Measurements from ENCODE around the gene DPF1. TPM values are rescaled to one million over a fixed set of nuclear protein-coding genes. Genes with fewer than 3 reads are reported as not detected.

The DPF1 gene
- total and polyA plus RNA-seq, 9 donors = 0.23 to 1.0 (median 0.35) TPM; not detected in 2

GRCh38 chr19:38202504-38202903 is 21.5 kb downstream of the DPF1 start:
- Histone ChIP-seq H3K4me1 (ENCODE audit: insufficient read depth) (no peaks in the 10 kb centered on the region), H3K4me3 (no peak overlapping the region), H3K27ac (no peak overlapping the region), H3K9me3 (no peaks in the 10 kb centered on the region), H3K27me3 (no peaks in the 10 kb centered on the region), H3K36me3 (no peaks in the 10 kb centered on the region)
- intact Hi-C loops (cut with DNase I) = no loop called here
- 91 to 94% (median 94%) methylated on average over 14 of the region's 14 CpGs for WGBS, 3 donors
- DNase-seq = no peak
- TF ChIP-seq EP300 (IDR thresholded peaks at IDR 0.05) (no peak), POLR2A (IDR thresholded peaks at IDR 0.05) (no peak)
- TF ChIP-seq, protein P1, sequence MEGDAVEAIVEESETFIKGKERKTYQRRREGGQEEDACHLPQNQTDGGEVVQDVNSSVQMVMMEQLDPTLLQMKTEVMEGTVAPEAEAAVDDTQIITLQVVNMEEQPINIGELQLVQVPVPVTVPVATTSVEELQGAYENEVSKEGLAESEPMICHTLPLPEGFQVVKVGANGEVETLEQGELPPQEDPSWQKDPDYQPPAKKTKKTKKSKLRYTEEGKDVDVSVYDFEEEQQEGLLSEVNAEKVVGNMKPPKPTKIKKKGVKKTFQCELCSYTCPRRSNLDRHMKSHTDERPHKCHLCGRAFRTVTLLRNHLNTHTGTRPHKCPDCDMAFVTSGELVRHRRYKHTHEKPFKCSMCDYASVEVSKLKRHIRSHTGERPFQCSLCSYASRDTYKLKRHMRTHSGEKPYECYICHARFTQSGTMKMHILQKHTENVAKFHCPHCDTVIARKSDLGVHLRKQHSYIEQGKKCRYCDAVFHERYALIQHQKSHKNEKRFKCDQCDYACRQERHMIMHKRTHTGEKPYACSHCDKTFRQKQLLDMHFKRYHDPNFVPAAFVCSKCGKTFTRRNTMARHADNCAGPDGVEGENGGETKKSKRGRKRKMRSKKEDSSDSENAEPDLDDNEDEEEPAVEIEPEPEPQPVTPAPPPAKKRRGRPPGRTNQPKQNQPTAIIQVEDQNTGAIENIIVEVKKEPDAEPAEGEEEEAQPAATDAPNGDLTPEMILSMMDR (IDR thresholded peaks at IDR 0.05) = no peak

GRCh38 chr19:38201731-38202130 is 22.3 kb downstream of the DPF1 start:
- H3K27me3 ChIP-seq = no peaks in the 10 kb centered on the region
- no peak for DNase-seq
- H3K4me3 ChIP-seq = no peak overlapping the region
- no peaks in the 10 kb centered on the region for H3K4me1 ChIP-seq (ENCODE audit: insufficient read depth)
- TF ChIP-seq, protein P1 (IDR thresholded peaks at IDR 0.05) = no peak
- TF ChIP-seq EP300 (IDR thresholded peaks at IDR 0.05) = no peak
- TF ChIP-seq POLR2A (IDR thresholded peaks at IDR 0.05) = no peak
- no peaks in the 10 kb centered on the region for H3K9me3 ChIP-seq
- H3K27ac ChIP-seq = no peak overlapping the region
- WGBS, 3 donors = 84 to 88% (median 84%) methylated on average over 15 of the region's 15 CpGs
- intact Hi-C loops (cut with DNase I) = no loop called here
- H3K36me3 ChIP-seq = no peaks in the 10 kb centered on the region

DNA sequence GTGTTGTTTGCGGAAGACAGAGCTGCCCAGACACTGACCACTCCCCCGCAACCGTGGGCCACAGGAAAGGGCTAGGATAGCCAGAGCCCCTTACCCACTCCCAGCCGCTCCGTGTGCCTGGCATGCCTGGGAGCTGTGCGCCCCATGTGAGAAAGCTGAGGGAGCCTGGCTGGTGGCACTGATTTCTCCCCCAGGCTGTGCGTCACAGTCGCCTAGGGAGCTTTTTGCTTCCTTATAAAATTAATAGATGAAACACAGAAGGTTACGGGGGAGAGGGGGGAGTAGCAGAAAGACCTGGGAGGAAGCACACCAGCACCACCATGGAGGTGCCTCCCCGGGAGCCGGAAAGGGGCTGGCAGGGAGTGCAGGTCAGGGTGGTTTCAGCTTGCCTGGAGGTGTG is 24.7 kb downstream of the DPF1 start:
- intact Hi-C loops (cut with DNase I) = no loop called here
- WGBS, 3 donors = 87 to 88% (median 87%) methylated on average over 10 to 11 of the region's 11 CpGs
- DNase-seq = no peak
- no peak overlapping the region for H3K4me3 ChIP-seq
- no peaks in the 10 kb centered on the region for H3K9me3 ChIP-seq
- no peak overlapping the region for H3K27ac ChIP-seq
- H3K36me3 ChIP-seq = no peaks in the 10 kb centered on the region
- no peaks in the 10 kb centered on the region for H3K4me1 ChIP-seq (ENCODE audit: insufficient read depth)
- TF ChIP-seq, protein P1 (IDR thresholded peaks at IDR 0.05) = no peak
- TF ChIP-seq EP300 (IDR thresholded peaks at IDR 0.05) (no peak), POLR2A (IDR thresholded peaks at IDR 0.05) (no peak)
- H3K27me3 ChIP-seq = no peaks in the 10 kb centered on the region

GRCh38 chr19:38197937-38198704 is 25.9 kb downstream of the DPF1 start:
- intact Hi-C loops (cut with DNase I) = no loop called here
- TF ChIP-seq, protein P1 (IDR thresholded peaks at IDR 0.05) = no peak
- TF ChIP-seq POLR2A (IDR thresholded peaks at IDR 0.05) (no peak), EP300 (IDR thresholded peaks at IDR 0.05) (no peak)
- no peak for DNase-seq
- 92 to 95% (median 94%) methylated on average over 25 of the region's 25 CpGs for WGBS, 3 donors
- Histone ChIP-seq H3K36me3 (no peaks in the 10 kb centered on the region), H3K4me3 (no peak overlapping the region), H3K9me3 (no peaks in the 10 kb centered on the region), H3K27me3 (no peaks in the 10 kb centered on the region), H3K27ac (no peak overlapping the region), H3K4me1 (ENCODE audit: insufficient read depth) (no peaks in the 10 kb centered on the region)

Data from ovary (tissue), 9 donors.